ENCODE data around the gene CXorf49.
"Not testable (repeated sequence)": the region's sequence is repeated elsewhere in the genome, so short reads cannot be mapped to it uniquely, and the experiment has no call there.

The CXorf49 gene

GRCh38 chrX:71718185-71718584 is at the start of gene CXorf49:
Gene CXorf49 (minus strand): TSS chrX:71718285. CDS start chrX:71718151, 134 bp downstream.
- DNase-seq (ENCODE audit: low spot score in 2 of 2); H3K27me3 ChIP-seq (ENCODE audit: low read depth); H3K4me3 ChIP-seq; H3K9me3 ChIP-seq; H3K4me1 ChIP-seq; in situ Hi-C loops (cut with MboI; ENCODE audit: low sequenced_read_pairs); H3K36me3 ChIP-seq (replicated peaks): not testable (repeated sequence)

- DNase-seq (ENCODE audit: low spot score in 2 of 2); H3K36me3 ChIP-seq (replicated peaks); H3K4me1 ChIP-seq; H3K9me3 ChIP-seq; H3K4me3 ChIP-seq; H3K27me3 ChIP-seq (ENCODE audit: low read depth); in situ Hi-C loops (cut with MboI; ENCODE audit: low sequenced_read_pairs): not testable (repeated sequence)
These were observed 49.0 kb upstream of the CXorf49 start for GRCh38 chrX:71767134-71767533.

- H3K9me3 ChIP-seq; H3K36me3 ChIP-seq (replicated peaks); H3K4me1 ChIP-seq; DNase-seq (ENCODE audit: low spot score in 2 of 2); in situ Hi-C loops (cut with MboI; ENCODE audit: low sequenced_read_pairs); H3K27me3 ChIP-seq (ENCODE audit: low read depth); H3K4me3 ChIP-seq: not testable (repeated sequence)
These were observed 47.5 kb upstream of the CXorf49 start for GRCh38 chrX:71765613-71766012.

DNA sequence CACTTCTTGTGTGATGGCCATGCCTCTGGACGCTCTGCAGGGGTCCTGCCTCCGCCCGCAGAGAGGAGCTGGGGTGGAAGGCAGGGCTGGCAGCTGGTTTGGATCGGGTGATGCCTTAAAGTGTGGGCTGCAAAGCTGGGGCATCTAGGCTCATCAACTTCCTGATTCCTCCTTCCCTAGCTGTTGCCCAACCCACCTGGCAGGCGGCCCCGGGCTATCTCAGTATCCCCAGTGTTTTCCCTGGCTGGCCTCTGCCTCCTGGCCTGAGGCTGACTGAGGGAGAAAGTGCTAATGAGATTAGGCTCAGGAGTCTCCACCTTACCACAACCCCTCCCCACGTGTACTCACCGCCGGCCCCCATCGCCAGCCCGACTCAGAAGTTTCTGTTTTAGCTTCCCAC is 46.7 kb upstream of the CXorf49 start:
- H3K27me3 ChIP-seq (ENCODE audit: low read depth); DNase-seq (ENCODE audit: low spot score in 2 of 2); in situ Hi-C loops (cut with MboI; ENCODE audit: low sequenced_read_pairs); H3K4me3 ChIP-seq; H3K9me3 ChIP-seq; H3K36me3 ChIP-seq (replicated peaks); H3K4me1 ChIP-seq: not testable (repeated sequence)

- in situ Hi-C loops (cut with MboI; ENCODE audit: low sequenced_read_pairs); H3K4me1 ChIP-seq; H3K9me3 ChIP-seq; H3K27me3 ChIP-seq (ENCODE audit: low read depth); DNase-seq (ENCODE audit: low spot score in 2 of 2); H3K36me3 ChIP-seq (replicated peaks); H3K4me3 ChIP-seq: not testable (repeated sequence)
These were observed 45.0 kb upstream of the CXorf49 start, which contains the start of gene CXorf49B for GRCh38 chrX:71763049-71763448. Gene CXorf49B (plus strand): TSS chrX:71763349. CDS start chrX:71763424, 75 bp downstream.

DNA sequence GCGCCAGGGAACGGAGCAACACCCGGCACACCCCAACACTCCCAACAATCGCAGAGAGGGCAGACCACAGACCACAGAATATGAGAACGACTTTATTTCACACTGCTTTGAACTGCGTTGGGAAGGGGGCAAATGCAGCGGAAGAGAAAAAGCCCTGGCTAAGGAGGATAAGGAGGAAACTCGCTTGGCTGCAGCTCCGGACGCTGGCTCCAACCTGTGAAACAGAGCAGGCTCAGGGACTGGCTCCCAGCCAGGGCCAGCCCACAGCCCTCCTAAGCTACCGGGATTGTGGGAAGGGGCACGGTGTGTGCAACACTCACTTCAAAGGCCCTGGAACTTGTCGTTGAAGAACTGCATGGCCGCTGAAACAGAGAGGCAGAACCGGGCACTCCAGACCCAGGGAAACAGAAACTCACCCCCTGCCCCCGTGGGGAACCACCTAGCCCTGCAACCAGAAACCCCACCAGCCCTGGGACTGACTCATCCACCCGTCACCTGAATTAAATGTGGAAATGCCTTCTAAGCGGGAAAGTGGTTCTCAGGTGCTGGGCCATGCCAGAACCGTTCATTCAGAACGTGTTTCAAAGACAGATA is 42.7 kb upstream of the CXorf49 start:
- in situ Hi-C loops (cut with MboI; ENCODE audit: low sequenced_read_pairs); H3K4me3 ChIP-seq: not testable (repeated sequence)

DNA sequence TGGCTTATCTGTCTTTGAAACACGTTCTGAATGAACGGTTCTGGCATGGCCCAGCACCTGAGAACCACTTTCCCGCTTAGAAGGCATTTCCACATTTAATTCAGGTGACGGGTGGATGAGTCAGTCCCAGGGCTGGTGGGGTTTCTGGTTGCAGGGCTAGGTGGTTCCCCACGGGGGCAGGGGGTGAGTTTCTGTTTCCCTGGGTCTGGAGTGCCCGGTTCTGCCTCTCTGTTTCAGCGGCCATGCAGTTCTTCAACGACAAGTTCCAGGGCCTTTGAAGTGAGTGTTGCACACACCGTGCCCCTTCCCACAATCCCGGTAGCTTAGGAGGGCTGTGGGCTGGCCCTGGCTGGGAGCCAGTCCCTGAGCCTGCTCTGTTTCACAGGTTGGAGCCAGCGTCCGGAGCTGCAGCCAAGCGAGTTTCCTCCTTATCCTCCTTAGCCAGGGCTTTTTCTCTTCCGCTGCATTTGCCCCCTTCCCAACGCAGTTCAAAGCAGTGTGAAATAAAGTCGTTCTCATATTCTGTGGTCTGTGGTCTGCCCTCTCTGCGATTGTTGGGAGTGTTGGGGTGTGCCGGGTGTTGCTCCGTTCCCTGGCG is 2.3 kb upstream of the CXorf49 start:
- H3K36me3 ChIP-seq (replicated peaks); in situ Hi-C loops (cut with MboI; ENCODE audit: low sequenced_read_pairs); H3K9me3 ChIP-seq; H3K4me1 ChIP-seq; H3K4me3 ChIP-seq; DNase-seq (ENCODE audit: low spot score in 2 of 2); H3K27me3 ChIP-seq (ENCODE audit: low read depth): not testable (repeated sequence)

More for the DNA sequence above, 42.7 kb upstream of the CXorf49 start:
- not testable (repeated sequence) for H3K4me1 ChIP-seq; H3K36me3 ChIP-seq (replicated peaks); DNase-seq (ENCODE audit: low spot score in 2 of 2); H3K9me3 ChIP-seq; H3K27me3 ChIP-seq (ENCODE audit: low read depth)

- in situ Hi-C loops (cut with MboI; ENCODE audit: low sequenced_read_pairs); H3K4me1 ChIP-seq; H3K27me3 ChIP-seq (ENCODE audit: low read depth); H3K36me3 ChIP-seq (replicated peaks); H3K9me3 ChIP-seq; H3K4me3 ChIP-seq: not testable (repeated sequence)
- peak in 1 of 2 experiments; percentile 0 for DNase-seq (ENCODE audit: low spot score in 2 of 2)
These were observed 1.1 kb upstream of the CXorf49 start for GRCh38 chrX:71719195-71719594.

DNA sequence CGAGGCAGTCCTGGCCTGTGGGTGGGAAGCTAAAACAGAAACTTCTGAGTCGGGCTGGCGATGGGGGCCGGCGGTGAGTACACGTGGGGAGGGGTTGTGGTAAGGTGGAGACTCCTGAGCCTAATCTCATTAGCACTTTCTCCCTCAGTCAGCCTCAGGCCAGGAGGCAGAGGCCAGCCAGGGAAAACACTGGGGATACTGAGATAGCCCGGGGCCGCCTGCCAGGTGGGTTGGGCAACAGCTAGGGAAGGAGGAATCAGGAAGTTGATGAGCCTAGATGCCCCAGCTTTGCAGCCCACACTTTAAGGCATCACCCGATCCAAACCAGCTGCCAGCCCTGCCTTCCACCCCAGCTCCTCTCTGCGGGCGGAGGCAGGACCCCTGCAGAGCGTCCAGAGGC is 1.8 kb downstream of the CXorf49 start:
- H3K27me3 ChIP-seq (ENCODE audit: low read depth); H3K4me1 ChIP-seq; DNase-seq (ENCODE audit: low spot score in 2 of 2); H3K4me3 ChIP-seq; H3K9me3 ChIP-seq; in situ Hi-C loops (cut with MboI; ENCODE audit: low sequenced_read_pairs); H3K36me3 ChIP-seq (replicated peaks): not testable (repeated sequence)

- H3K4me1 ChIP-seq; H3K4me3 ChIP-seq; H3K9me3 ChIP-seq; H3K36me3 ChIP-seq (replicated peaks); in situ Hi-C loops (cut with MboI; ENCODE audit: low sequenced_read_pairs); DNase-seq (ENCODE audit: low spot score in 2 of 2); H3K27me3 ChIP-seq (ENCODE audit: low read depth): not testable (repeated sequence)
These were observed 2.5 kb downstream of the CXorf49 start for GRCh38 chrX:71715551-71715950.

DNA sequence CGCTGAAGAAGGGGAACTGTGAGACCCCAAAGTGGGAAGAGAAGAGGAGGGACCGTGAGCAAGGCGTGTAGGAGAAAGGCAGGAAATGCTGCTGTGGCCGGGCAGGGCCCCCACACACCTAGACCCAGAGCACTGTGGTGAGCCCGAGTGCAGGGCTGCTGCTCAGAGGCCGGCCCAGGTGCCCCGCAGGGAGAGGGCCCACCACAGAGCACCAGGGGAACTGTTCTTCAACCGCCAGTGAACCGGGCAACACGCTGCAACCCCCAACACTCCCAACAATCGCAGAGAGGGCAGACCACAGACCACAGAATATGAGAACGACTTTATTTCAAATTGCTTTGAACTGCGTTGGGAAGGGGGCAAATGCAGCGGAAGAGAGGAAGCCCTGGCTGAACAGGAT is 4.0 kb downstream of the CXorf49 start:
- H3K27me3 ChIP-seq (ENCODE audit: low read depth); H3K9me3 ChIP-seq; in situ Hi-C loops (cut with MboI; ENCODE audit: low sequenced_read_pairs); H3K4me3 ChIP-seq; DNase-seq (ENCODE audit: low spot score in 2 of 2); H3K4me1 ChIP-seq; H3K36me3 ChIP-seq (replicated peaks): not testable (repeated sequence)

DNA sequence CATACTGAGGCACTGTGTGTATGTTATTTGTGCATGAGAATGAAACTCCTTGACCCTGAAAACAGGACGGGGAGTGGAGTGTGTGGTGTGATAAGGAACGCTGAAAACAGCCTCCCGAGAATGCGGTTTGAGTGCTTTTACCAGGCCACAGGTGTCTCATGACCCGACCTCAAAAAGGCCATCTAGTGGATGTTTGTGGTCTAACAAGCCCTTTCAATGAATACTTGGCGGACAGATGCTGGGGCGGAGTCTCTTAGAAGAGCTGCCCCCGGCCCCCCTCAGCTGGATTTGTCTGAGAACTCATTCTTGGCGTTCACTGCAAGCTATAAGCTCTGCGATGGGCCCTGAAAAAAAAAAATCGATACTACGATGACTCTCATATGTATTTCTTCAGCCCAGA is 15.2 kb downstream of the CXorf49 start:
- H3K27me3 ChIP-seq (ENCODE audit: low read depth); H3K4me3 ChIP-seq; in situ Hi-C loops (cut with MboI; ENCODE audit: low sequenced_read_pairs); H3K4me1 ChIP-seq; H3K36me3 ChIP-seq (replicated peaks); H3K9me3 ChIP-seq; DNase-seq (ENCODE audit: low spot score in 2 of 2): not testable (repeated sequence)

DNA sequence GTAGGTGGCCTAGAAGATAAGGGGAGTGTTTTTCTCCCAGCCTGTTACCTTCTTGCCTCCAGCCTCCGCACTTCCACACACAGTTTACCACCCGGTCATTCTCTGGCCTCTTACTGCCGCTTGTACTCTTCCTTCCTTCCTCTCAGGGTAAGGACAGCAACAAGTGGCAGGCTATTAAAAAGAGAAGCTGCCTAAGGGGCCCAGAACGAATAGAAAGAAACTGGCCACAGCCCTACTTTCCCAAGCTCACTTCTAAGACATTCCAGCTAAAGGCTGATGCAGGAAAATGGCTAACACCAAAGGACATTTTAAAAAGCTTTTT is 19.1 kb downstream of the CXorf49 start:
- H3K27me3 ChIP-seq (ENCODE audit: low read depth); H3K9me3 ChIP-seq; H3K4me3 ChIP-seq; H3K4me1 ChIP-seq; H3K36me3 ChIP-seq (replicated peaks); DNase-seq (ENCODE audit: low spot score in 2 of 2); in situ Hi-C loops (cut with MboI; ENCODE audit: low sequenced_read_pairs): not testable (repeated sequence)

DNA sequence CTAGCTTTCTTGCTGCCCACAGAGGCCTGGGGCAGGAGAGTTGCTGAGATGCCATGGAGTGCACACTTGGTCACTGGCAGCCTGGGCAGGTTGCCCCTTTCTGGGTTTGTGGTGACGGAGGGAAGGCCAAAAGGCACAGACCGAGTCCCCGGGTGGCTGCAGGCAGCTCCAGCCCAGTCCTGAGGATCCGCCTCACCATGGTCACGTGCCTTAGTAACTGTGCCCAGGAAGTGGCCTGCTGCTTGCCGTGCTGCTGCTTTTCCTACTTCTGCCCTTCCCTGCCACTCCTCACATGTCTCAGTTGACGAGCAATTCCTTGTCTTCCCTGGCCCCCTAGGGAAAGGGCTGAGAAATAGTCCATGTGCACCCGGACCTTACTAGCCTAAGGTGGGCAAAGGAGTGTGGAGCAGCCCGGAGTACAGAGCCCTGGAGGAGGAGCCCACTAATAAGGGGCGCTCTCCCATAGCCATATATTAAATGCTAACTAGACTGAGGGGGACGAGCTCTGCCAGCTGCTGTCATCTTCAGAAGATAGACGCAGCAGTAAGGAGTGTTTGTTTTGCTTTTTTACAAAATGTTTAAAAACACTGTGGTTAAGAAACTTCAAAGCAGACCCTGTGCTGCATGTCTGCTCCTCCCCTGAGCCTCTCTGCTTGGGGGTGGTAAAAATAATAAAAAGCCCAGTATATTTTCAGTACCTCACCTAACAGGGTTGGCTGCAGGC is 19.6 kb downstream of the CXorf49 start:
- H3K4me3 ChIP-seq; H3K36me3 ChIP-seq (replicated peaks); DNase-seq (ENCODE audit: low spot score in 2 of 2); H3K9me3 ChIP-seq; H3K4me1 ChIP-seq; in situ Hi-C loops (cut with MboI; ENCODE audit: low sequenced_read_pairs); H3K27me3 ChIP-seq (ENCODE audit: low read depth): not testable (repeated sequence)

Data from HAP-1 (cell line).